Measurements from ENCODE around the gene ENO1. TPM values are rescaled to one million over a fixed set of nuclear protein-coding genes. Genes with fewer than 3 reads are reported as not detected.
A peak's percentile ranks its signal among the peaks of the same experiment; 100 is the strongest.

ENO1 gene
- total RNA-seq, 1 experiment from 2014 or later: 2,334 TPM

DNA sequence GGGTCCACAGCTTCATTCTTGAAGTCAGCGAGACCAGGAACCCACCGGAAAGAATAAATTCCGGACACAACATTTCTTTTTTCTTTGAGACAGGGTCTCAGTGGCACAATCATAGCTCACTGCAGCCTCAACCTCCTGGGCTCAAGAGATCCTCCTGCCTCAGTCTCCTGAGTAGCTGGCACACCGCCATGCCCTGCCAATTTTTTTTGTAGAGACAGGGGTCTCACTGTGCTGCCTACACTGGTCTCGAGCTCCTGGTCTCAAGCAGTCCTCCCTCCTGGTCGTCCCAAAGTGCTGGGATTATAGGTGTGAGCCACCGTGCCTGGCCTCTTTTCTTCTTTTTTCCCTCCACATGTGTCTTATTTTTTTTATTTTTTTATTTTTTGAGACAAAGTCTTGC is 20.6 kb upstream of the ENO1 start:
- no peak for ATAC-seq
- Histone ChIP-seq H3K9me2 (ENCODE audit: insufficient read depth) (no peaks in the 10 kb centered on the region), H2AFZ (ENCODE audit: low read depth, low read length, poor library complexity, severe bottlenecking) (no peak overlapping the region), H3K36me3 (ENCODE audit: control insufficient read depth in 1 of 2, insufficient read depth in 2 of 2, low read length in 2 of 2) (no peaks in the 10 kb centered on the region), H3K27ac (ENCODE audit: low read depth, low read length) (peak overlapping the region; percentile 93), H3K4me3 (replicated peaks in 1 of 2; ENCODE audit: low read depth in 1 of 2, low read length in 2 of 2) (no peak overlapping the region), H3K79me2 (ENCODE audit: insufficient read depth, low read length) (no peaks in the 10 kb centered on the region), H3K4me1 (ENCODE audit: control insufficient read depth in 1 of 2, insufficient read depth in 2 of 2, low read length in 2 of 2) (peaks cover 51 to 59% of the 10 kb centered on the region in 2 experiments), H3K4me2 (ENCODE audit: low read length) (peak overlapping the region; percentile 67), H4K20me1 (ENCODE audit: insufficient read depth) (no peaks in the 10 kb centered on the region), H3K9ac (ENCODE audit: low read length) (peak overlapping the region; percentile 56), H3K9me3 (ENCODE audit: control insufficient read depth in 1 of 2, insufficient read depth in 1 of 2, low read depth in 1 of 2, low read length in 2 of 2) (no peaks in the 10 kb centered on the region), H3K27me3 (ENCODE audit: insufficient read depth, low read length) (no peaks in the 10 kb centered on the region)
- DNase-seq (ENCODE audit: low read depth, low spot score): no peak
- intact Hi-C loops (cut with micrococcal nuclease): loop anchor here (1.0 kb wide), 1 partner anchor 21 kb away; the partner anchor contains the start of gene ENO1
- RAD21 ChIA-PET (ENCODE audit: low non-redundant PET in 1 of 2, low total read pairs in 2 of 2, uncharacterized antibody in 2 of 2, unreplicated experiment in 2 of 2): interaction anchor here in 1 of 2 experiments (0.5 kb wide), 1 partner anchor 78 kb away, joined by 3 read pairs; no protein-coding TSS in a partner anchor
- CTCF ChIA-PET: no interaction called here
- POLR2A ChIA-PET: interaction anchor here (0.8 to 2.2 kb wide), 4 partner anchors 9 to 25 kb away, joined by 3 to 8 read pairs (median 6); partner anchors contain the start of gene ENO1
- no TSS peak for BruUV-seq (replicated peaks)
- TF ChIP-seq, protein P1, sequence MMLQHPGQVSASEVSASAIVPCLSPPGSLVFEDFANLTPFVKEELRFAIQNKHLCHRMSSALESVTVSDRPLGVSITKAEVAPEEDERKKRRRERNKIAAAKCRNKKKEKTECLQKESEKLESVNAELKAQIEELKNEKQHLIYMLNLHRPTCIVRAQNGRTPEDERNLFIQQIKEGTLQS (IDR thresholded peaks at IDR 0.05): no peak
- TF ChIP-seq ZNF274 (IDR thresholded peaks at IDR 0.05; ENCODE audit: low read depth, low read length) (no peak), POLR2A (IDR thresholded peaks at IDR 0.05; ENCODE audit: borderline replicate concordance, extremely low read depth, insufficient read depth, insufficient read length) (no peak), CEBPB (IDR thresholded peaks at IDR 0.05; ENCODE audit: low read depth) (no peak), RAD21 (IDR thresholded peaks at IDR 0.05; ENCODE audit: low read depth) (no peak), EZH2phosphoT487 (IDR thresholded peaks at IDR 0.05; ENCODE audit: borderline replicate concordance) (no peak), ZFX (IDR thresholded peaks at IDR 0.05) (no peak), TCF7L2 (IDR thresholded peaks at IDR 0.05; ENCODE audit: borderline replicate concordance, extremely low read depth, insufficient read depth, insufficient read length) (no peak), CBX3 (IDR thresholded peaks at IDR 0.05; ENCODE audit: low read depth) (no peak), YY1 (IDR thresholded peaks at IDR 0.05; ENCODE audit: extremely low read depth, insufficient replicate concordance, low read depth, low read length) (no peak), JUND (IDR thresholded peaks at IDR 0.05) (no peak)
- TF ChIP-seq, protein P2, sequence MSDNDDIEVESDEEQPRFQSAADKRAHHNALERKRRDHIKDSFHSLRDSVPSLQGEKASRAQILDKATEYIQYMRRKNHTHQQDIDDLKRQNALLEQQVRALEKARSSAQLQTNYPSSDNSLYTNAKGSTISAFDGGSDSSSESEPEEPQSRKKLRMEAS (IDR thresholded peaks at IDR 0.05): no peak

Measured in HCT116 (cell line).